Effector memory CD4-positive, alpha-beta T cell (primary cell): Measurements from ENCODE around the gene MYBBP1A.
A peak's percentile ranks its signal among the peaks of the same experiment; 100 is the strongest.

Source experiments
- DNase-seq, 3 donors: peaks; one replicate each; pipeline ENCODE4 v3.0.0-alpha.2; 2020
- H3K27ac ChIP-seq: 2 replicates; pipeline ENCODE4 v1.7.0; 2013; ENCODE audit warnings: mild to moderate bottlenecking, low read length, moderate library complexity; ENCODE audit not compliant: insufficient read depth, poor library complexity, severe bottlenecking
- H3K27me3 ChIP-seq: replicated peaks from 2 replicates; pipeline ENCODE4 v1.7.0; 2013; ENCODE audit warnings: mild to moderate bottlenecking, low read length; ENCODE audit not compliant: insufficient read depth, control insufficient read depth, poor library complexity, severe bottlenecking
- H3K36me3 ChIP-seq: 2 replicates; pipeline ENCODE4 v1.7.0; 2013; ENCODE audit warnings: mild to moderate bottlenecking, low read length, moderate library complexity; ENCODE audit not compliant: control insufficient read depth, insufficient read depth
- H3K4me1 ChIP-seq: 2 replicates; pipeline ENCODE4 v1.7.0; 2013; ENCODE audit warnings: low read length, mild to moderate bottlenecking; ENCODE audit not compliant: control insufficient read depth, insufficient read depth, poor library complexity, severe bottlenecking
- H3K4me3 ChIP-seq: 2 replicates; pipeline ENCODE4 v1.7.0; 2013; ENCODE audit warnings: low read length, low read depth, mild to moderate bottlenecking; ENCODE audit not compliant: insufficient read depth, poor library complexity, severe bottlenecking
- H3K9me3 ChIP-seq: 2 replicates; pipeline ENCODE4 v1.7.0; 2013; ENCODE audit warnings: mild to moderate bottlenecking, low read length, moderate library complexity; ENCODE audit not compliant: control insufficient read depth

The MYBBP1A gene

DNA sequence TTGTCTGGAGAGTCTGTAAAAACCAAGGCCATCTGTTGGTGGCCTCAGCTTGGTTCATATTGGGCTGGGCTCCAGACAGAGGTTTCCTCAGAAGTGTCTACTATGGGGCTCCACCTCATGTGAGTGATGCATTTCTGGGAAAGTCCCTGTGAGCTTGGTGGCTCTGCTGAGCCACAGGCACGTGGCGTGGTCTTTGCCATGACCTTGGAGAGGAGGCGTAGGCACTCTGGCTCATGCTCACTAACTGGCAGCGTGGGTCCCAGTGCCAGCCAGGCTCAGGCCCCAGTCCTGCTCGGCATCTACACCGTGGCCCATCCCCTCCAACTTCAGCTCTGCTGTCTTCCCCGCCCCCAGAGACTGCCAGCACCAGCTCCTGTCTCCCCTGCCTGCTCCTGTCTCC lies 18.5 kb upstream of the MYBBP1A start:
- no peaks in the 10 kb centered on the region for H3K4me1 ChIP-seq
- H3K27ac ChIP-seq: no peak overlapping the region
- H3K4me3 ChIP-seq: no peak overlapping the region
- H3K27me3 ChIP-seq: no peaks in the 10 kb centered on the region
- peak; percentile 22 to 36 (median 30) for DNase-seq
- no peaks in the 10 kb centered on the region for H3K36me3 ChIP-seq
- no peaks in the 10 kb centered on the region for H3K9me3 ChIP-seq

DNA sequence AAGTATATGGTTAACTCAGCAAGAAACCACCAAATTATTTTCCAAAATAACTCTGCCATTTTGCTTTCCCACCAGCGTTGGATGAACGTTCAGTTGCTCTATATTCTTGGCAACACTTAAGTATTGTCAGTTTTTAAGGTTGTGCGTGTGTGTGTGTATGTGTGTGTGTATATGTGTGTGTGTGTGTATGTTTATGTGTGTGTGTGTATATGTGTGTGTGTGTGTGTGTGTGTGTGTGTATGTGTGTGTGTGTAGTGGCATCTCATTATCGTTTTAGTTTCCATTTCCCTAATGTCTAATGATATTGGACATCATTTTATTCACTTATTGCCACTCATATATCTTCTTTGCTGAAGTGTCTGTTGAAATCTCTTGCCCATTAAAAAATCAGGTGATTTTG lies 17.9 kb upstream of the MYBBP1A start:
- no peak overlapping the region for H3K27ac ChIP-seq
- no peak overlapping the region for H3K4me3 ChIP-seq
- H3K4me1 ChIP-seq: no peaks in the 10 kb centered on the region
- no peaks in the 10 kb centered on the region for H3K9me3 ChIP-seq
- H3K36me3 ChIP-seq: no peaks in the 10 kb centered on the region
- no peak for DNase-seq
- H3K27me3 ChIP-seq: no peaks in the 10 kb centered on the region

GRCh38 chr17:4572131-4572530 lies 16.9 kb upstream of the MYBBP1A start:
- H3K36me3 ChIP-seq: no peaks in the 10 kb centered on the region
- H3K4me3 ChIP-seq: no peak overlapping the region
- H3K27ac ChIP-seq: no peak overlapping the region
- H3K27me3 ChIP-seq: no peaks in the 10 kb centered on the region
- DNase-seq: no peak
- no peaks in the 10 kb centered on the region for H3K9me3 ChIP-seq
- no peaks in the 10 kb centered on the region for H3K4me1 ChIP-seq

GRCh38 chr17:4569591-4569990 lies 14.4 kb upstream of the MYBBP1A start:
- no peak for DNase-seq
- H3K27me3 ChIP-seq: no peaks in the 10 kb centered on the region
- H3K9me3 ChIP-seq: no peaks in the 10 kb centered on the region
- H3K4me1 ChIP-seq: peaks cover 5% of the 10 kb centered on the region
- H3K27ac ChIP-seq: no peak overlapping the region
- H3K4me3 ChIP-seq: no peak overlapping the region
- no peaks in the 10 kb centered on the region for H3K36me3 ChIP-seq

DNA sequence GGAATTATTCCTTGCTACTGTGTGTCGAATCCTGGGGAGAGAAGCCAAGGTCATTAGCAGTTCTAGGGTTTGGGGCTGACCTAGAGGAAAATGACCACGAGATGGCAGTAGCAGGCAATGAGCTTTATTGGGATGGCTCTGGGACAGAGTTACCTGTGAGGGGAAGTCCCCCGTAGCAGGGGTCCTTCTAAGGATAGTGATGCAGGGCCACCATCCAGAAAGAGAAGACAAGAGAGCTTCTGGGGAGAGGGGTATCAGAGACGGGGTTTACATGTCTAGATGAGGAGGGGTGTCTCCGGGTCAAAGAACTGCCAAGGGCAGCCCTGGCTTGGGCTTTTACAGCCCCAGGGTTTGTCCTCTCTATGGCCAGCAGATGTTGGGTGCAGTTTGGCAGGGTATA lies 11.6 kb upstream of the MYBBP1A start:
- DNase-seq: peak in 1 of 3 donors; percentile 10
- Histone ChIP-seq H3K4me1 (peaks cover 5% of the 10 kb centered on the region), H3K27me3 (no peaks in the 10 kb centered on the region), H3K4me3 (no peak overlapping the region), H3K27ac (no peak overlapping the region), H3K9me3 (no peaks in the 10 kb centered on the region), H3K36me3 (no peaks in the 10 kb centered on the region)

DNA sequence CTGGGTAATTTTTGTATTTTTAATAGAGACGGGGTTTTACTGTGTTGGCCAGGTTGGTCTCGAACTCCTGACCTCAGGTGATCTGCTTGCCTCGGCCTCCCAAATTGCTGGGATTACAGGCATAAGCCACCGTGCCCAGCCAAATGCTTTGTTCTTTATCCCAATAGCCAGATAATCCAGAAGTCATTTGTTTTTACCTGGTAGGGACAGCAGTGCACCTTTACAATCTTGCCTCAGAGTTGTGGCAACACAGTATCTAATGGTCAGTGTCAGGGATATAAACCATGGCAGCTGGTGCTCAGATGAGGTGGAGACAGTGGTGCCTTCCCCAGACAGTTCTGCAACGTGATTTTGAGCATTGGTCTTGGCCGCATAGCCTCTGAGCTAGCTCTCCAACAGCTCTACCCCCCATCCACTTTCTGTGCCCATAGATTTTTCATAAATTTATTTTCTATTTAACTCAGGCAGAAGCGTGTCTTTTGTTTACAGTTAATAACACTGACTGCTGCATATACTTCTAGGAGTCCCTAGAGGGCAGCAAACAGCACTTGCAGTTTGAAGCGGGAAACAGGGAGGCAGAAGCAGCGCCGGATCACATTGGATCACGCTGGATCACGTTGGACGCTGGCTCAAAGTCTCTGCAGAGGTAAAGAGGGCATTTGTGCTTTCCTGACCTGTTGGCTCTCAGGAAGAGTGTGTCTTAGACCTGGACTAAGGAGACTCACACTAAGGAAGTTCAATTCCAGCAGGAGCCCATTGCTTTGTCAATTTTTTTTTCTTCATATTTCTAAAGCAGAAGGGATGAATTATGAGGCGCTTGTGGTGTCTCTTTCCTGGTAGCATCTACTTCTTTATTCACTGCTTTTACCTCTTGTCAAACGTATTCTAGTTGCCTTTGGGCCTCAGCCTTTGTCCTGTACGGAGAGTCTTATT lies 10.3 kb upstream of the MYBBP1A start:
- Histone ChIP-seq H3K36me3 (no peaks in the 10 kb centered on the region), H3K4me1 (peaks cover 5% of the 10 kb centered on the region), H3K27me3 (no peaks in the 10 kb centered on the region), H3K4me3 (no peak overlapping the region), H3K9me3 (no peaks in the 10 kb centered on the region), H3K27ac (no peak overlapping the region)
- peak in 2 of 3 donors; percentile 16 to 40 for DNase-seq

DNA sequence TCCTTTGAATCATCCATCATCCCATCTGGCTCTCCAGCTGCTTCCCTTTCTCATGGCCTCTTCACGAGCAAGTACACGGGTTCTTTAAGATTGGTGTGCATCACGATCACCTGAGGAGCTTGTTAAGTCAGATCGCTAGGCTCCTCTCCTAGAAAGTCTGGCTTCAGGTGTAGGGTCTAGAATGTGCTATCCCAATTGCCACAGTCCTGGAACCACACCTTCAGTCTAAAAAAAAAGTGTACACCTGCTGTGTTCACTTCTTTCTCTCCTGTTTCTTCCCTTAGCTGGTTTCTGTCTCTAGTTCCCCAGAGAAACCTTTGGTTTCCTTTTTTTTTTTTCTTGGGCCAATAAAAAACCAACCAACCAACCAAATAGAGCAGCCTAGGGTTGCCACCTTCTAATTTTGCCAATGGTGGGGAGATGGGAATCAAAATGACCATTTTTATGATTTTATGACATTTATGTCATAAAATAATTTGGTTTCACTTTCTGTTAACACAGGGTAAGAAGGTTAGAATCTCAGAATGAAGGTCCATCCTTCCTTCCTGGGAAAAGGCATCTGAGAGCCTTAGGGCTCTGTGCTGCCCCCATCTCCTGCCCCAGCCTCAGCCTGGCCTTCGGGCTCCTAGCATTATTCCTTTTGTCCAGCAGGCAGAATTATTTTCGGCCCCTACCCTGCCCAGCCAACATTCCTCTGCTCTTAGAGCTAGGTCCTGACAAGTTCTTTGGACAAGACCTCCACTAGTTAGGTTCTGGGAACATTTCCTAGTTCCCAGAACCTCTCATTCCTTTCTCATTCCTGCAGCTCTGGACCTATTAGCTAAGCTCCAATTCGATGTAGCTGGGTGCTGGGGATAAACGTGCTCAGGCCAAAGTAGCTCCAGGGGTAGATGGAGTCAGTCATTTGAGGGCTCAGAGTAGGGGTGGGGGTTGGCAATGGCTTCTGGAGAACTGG lies 7.1 kb upstream of the MYBBP1A start:
- Histone ChIP-seq H3K4me1 (peaks cover 5% of the 10 kb centered on the region), H3K4me3 (no peak overlapping the region), H3K27me3 (no peaks in the 10 kb centered on the region), H3K36me3 (no peaks in the 10 kb centered on the region), H3K9me3 (no peaks in the 10 kb centered on the region), H3K27ac (peak overlapping the region; percentile 36)
- DNase-seq: no peak

DNA sequence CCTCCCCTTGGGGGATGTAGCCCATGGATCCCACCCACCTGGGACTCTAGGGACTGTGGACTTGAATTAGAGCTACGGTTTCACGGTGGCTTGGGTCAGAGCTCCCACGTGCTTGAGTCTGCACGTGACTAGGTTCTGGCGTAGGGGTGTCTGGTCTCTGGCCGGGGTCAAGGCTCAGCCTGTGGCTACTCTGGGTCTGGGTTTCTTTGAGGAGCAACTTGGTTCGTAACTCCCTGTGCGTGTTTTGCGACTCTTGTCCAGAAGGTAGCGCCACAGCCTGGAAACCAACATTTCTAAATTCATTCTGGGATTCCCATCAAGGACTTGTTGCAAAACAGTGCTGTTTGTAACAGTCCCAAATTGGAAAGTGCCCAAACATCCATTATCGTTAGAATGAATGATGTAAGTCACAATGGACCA lies 5.7 kb upstream of the MYBBP1A start:
- H3K36me3 ChIP-seq: no peaks in the 10 kb centered on the region
- H3K9me3 ChIP-seq: no peaks in the 10 kb centered on the region
- no peaks in the 10 kb centered on the region for H3K27me3 ChIP-seq
- peaks cover 5% of the 10 kb centered on the region for H3K4me1 ChIP-seq
- no peak overlapping the region for H3K27ac ChIP-seq
- DNase-seq: no peak
- H3K4me3 ChIP-seq: no peak overlapping the region

- Histone ChIP-seq H3K36me3 (no peaks in the 10 kb centered on the region), H3K4me3 (no peak within 1 kb of the TSS), H3K9me3 (no peaks in the 10 kb centered on the region), H3K27ac (no peak within 1 kb of the TSS), H3K27me3 (no peaks in the 10 kb centered on the region), H3K4me1 (peaks cover 5% of the 10 kb centered on the region)
- DNase-seq: no peak
Observed at GRCh38 chr17:4560421-4560820, 5.2 kb upstream of the MYBBP1A start, which contains the start of gene GGT6. Gene GGT6, minus strand, starts transcription at chr17:4560577. Its CDS starts 56 bp downstream, at chr17:4560521.
